HepG2 (cell line): Measurements from ENCODE around the gene SMAD3. TPM values are rescaled to one million over a fixed set of nuclear protein-coding genes. Genes with fewer than 3 reads are reported as not detected.

Experiments
- CC2D1A ChIP-seq: sonication (generic); formaldehyde crosslinking; IDR thresholded peaks from 2 replicates; pipeline ENCODE4 v1.8.1; 2023; ENCODE audit warnings: mild to moderate bottlenecking, missing genetic modification reagents
- CENPT ChIP-seq: sonication (generic); formaldehyde crosslinking; IDR thresholded peaks from 2 replicates; pipeline ENCODE4 v1.8.0; 2022; ENCODE audit warnings: low read depth, mild to moderate bottlenecking, moderate library complexity, missing genetic modification reagents
- CENPX ChIP-seq: sonication (generic); formaldehyde crosslinking; IDR thresholded peaks from 2 replicates; pipeline ENCODE4 v1.9.0; 2021; ENCODE audit warnings: mild to moderate bottlenecking, missing genetic modification reagents, moderate library complexity
- HCFC1 ChIP-seq: fragments of 150-350 bp; IDR thresholded peaks from 2 replicates; pipeline ENCODE4 v1.6.1; 2014; ENCODE audit warnings: low read depth, low read length
- HNRNPL ChIP-seq: fragments of 200-400 bp; formaldehyde crosslinking; IDR thresholded peaks from 2 replicates; pipeline ENCODE4 v1.6.1; 2017; ENCODE audit warnings: mild to moderate bottlenecking, low read depth, low read length
- IRF2 ChIP-seq: IDR thresholded peaks from 2 replicates; pipeline ENCODE4 v1.6.1; 2018; ENCODE audit warnings: missing genetic modification reagents, missing compliant biosample characterization
- MIER3 ChIP-seq: IDR thresholded peaks from 2 replicates; pipeline ENCODE4 v1.6.1; 2016; ENCODE audit warnings: missing compliant biosample characterization, borderline replicate concordance
- REL ChIP-seq: sonication (generic); formaldehyde crosslinking; conservative IDR thresholded peaks from 2 replicates; pipeline ENCODE4 v1.8.0; 2022; ENCODE audit warnings: mild to moderate bottlenecking, missing genetic modification reagents, moderate library complexity
- ZIK1 ChIP-seq: sonication (generic); formaldehyde crosslinking; IDR thresholded peaks from 2 replicates; pipeline ENCODE4 v1.5.0; 2020; ENCODE audit warnings: mild to moderate bottlenecking, low read depth, missing genetic modification reagents, borderline replicate concordance
- ZNF101 ChIP-seq: sonication (generic); formaldehyde crosslinking; IDR thresholded peaks from 2 replicates; pipeline ENCODE4 v1.4.0; 2020; ENCODE audit warnings: mild to moderate bottlenecking, low read depth, missing genetic modification reagents, borderline replicate concordance
- ZNF253 ChIP-seq: sonication (generic); formaldehyde crosslinking; IDR thresholded peaks from 2 replicates; pipeline ENCODE4 v1.8.0; 2022; ENCODE audit warnings: mild to moderate bottlenecking, missing genetic modification reagents, borderline replicate concordance
- ZNF264 ChIP-seq: sonication (generic); formaldehyde crosslinking; IDR thresholded peaks from 2 replicates; pipeline ENCODE4 v1.4.0; 2020; ENCODE audit warnings: missing genetic modification reagents
- ZNF326 ChIP-seq: sonication (generic); formaldehyde crosslinking; IDR thresholded peaks from 2 replicates; pipeline ENCODE4 v1.4.0; 2020; ENCODE audit warnings: missing genetic modification reagents, borderline replicate concordance
- ZNF335 ChIP-seq: sonication (generic); formaldehyde crosslinking; IDR thresholded peaks from 2 replicates; pipeline ENCODE4 v1.4.0; 2020; ENCODE audit warnings: missing genetic modification reagents
- ZNF44 ChIP-seq: sonication (generic); formaldehyde crosslinking; IDR thresholded peaks from 2 replicates; pipeline ENCODE4 v1.5.1; 2020; ENCODE audit warnings: mild to moderate bottlenecking, missing genetic modification reagents
- ZNF761 ChIP-seq: sonication (generic); formaldehyde crosslinking; conservative IDR thresholded peaks from 2 replicates; pipeline ENCODE4 v1.4.0; 2020; ENCODE audit warnings: mild to moderate bottlenecking, missing genetic modification reagents
- ZSCAN9 ChIP-seq: IDR thresholded peaks from 2 replicates; pipeline ENCODE4 v1.6.1; 2016; ENCODE audit warnings: borderline replicate concordance
- polyA plus RNA-seq, 8 experiments: library from polyadenylated mRNA; depleted of rRNA in 3 of 8; stranded (reverse) in 7 of 8; unstranded in 1 of 8; fragments of >200 nt; fragmentation: Illumina TruSeq in 4 of 8; extraction: Trizol in 4 of 8; gene quantifications; 2 replicates each; pipeline versions ENCODE4 v1.2.1 to v1.2.3, GENCODE V29; 2011 to 2016; ENCODE audit warnings: low read depth in 4 of 8, missing spikeins in 1 of 8, mixed read lengths in 1 of 8; ENCODE audit not compliant: insufficient read depth in 1 of 8
- total RNA-seq, 5 experiments: library from RNA; depleted of rRNA; stranded (reverse); fragments of >200 nt; fragmentation: Illumina TruSeq; extraction: Trizol; gene quantifications; 2 replicates each; pipeline ENCODE4 v1.2.3, GENCODE V29; 2016; ENCODE audit warnings: low read depth in 1 of 5
- TF ChIP-seq, protein P1 (sequence below): sonication (generic); formaldehyde crosslinking; IDR thresholded peaks from 2 replicates; pipeline ENCODE4 v1.5.1; 2020; ENCODE audit warnings: missing genetic modification reagents, mild to moderate bottlenecking, borderline replicate concordance
- TF ChIP-seq, protein P2 (sequence below), 2 experiments: sonication (generic) in 1 of 2; formaldehyde crosslinking in 1 of 2; IDR thresholded peaks; 2 replicates each; pipeline versions ENCODE4 v1.5.1 to v1.6.1; 2011 to 2020; ENCODE audit warnings: borderline replicate concordance in 1 of 2, low read depth in 1 of 2, low read length in 1 of 2, mild to moderate bottlenecking in 1 of 2, missing genetic modification reagents in 1 of 2, moderate library complexity in 1 of 2
- TF ChIP-seq, protein P3 (sequence below): sonication (generic); formaldehyde crosslinking; IDR thresholded peaks from 2 replicates; pipeline ENCODE4 v1.5.0; 2020; ENCODE audit warnings: missing genetic modification reagents
- TF ChIP-seq, protein P4 (sequence below): IDR thresholded peaks from 2 replicates; pipeline ENCODE4 v1.6.1; 2018; ENCODE audit warnings: missing genetic modification reagents
- TF ChIP-seq, protein P5 (sequence below): IDR thresholded peaks from 2 replicates; pipeline ENCODE4 v1.6.1; 2016; ENCODE audit warnings: missing compliant biosample characterization, missing genetic modification reagents, borderline replicate concordance

Gene SMAD3
- total and polyA plus RNA-seq, 2 of the 13 experiments (the other 11 are each of a cell fraction or from before 2014, with no cell fraction given): 8.6 to 56.3 TPM

DNA sequence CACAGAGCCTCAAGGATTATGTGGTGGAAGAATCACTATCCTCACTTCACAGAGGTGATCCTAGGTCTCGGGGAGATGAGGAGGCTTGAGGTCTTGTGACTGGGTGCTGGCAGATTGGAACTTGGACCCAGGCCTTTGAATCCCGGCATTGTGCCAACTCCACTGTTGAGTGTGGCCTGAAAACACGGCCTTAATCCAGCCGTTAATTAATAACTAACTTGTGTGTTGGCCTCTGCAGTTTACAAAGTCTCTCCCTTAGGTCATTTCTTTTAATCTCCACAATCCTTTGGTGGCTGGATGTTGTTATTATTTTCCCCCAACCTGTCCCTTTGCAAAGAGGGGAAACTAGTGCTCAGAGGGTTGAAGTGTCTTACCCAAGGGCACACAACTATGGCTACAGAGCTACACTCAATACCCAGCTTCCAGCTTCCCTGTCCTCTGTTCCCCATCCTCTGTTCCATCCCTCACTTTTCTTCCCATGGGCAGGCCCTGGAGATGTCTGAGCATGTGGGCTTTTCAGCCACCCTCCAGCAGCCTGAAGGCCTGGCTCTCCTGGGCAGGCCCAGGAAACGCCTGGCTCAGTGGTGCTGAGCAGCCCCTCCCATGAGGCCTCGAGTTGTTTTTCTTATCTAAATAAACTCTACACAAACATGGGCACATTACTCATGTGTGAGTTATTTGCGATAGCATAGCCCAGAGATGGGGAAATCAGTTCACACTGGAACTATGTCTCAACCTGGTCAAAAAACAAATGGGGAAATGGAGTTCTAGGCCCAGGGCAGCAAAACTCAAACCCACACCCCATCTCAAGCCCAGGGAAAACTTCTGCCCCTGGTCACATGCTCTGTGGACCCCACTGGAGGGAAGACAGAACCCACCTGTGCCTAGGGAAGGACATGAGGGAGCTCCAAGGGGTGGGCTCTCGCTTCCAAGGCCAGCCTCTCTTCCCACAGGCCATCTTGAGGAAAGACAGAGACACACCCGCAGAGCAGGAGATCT, 16.8 kb upstream of the SMAD3 start (continued):
- TF ChIP-seq, protein P1, sequence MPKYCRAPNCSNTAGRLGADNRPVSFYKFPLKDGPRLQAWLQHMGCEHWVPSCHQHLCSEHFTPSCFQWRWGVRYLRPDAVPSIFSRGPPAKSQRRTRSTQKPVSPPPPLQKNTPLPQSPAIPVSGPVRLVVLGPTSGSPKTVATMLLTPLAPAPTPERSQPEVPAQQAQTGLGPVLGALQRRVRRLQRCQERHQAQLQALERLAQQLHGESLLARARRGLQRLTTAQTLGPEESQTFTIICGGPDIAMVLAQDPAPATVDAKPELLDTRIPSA (CRISPR knock-in tag): no peak
- TF ChIP-seq, protein P2, sequence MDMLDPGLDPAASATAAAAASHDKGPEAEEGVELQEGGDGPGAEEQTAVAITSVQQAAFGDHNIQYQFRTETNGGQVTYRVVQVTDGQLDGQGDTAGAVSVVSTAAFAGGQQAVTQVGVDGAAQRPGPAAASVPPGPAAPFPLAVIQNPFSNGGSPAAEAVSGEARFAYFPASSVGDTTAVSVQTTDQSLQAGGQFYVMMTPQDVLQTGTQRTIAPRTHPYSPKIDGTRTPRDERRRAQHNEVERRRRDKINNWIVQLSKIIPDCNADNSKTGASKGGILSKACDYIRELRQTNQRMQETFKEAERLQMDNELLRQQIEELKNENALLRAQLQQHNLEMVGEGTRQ (IDR thresholded peaks at IDR 0.05; ENCODE audit: low read depth, low read length): 0 out of 2 replicates have a peak, but pooled peaks have one; percentile 21
- TF ChIP-seq, protein P2 (CRISPR knock-in tag; IDR thresholded peaks at IDR 0.05; ENCODE audit: borderline replicate concordance): peak; percentile 44; the same call in 1 of the 2 replicates
- TF ChIP-seq HNRNPL (no peak), CENPX (CRISPR knock-in tag) (no peak), CC2D1A (CRISPR knock-in tag) (no peak), ZIK1 (CRISPR knock-in tag) (no peak), ZNF264 (peak; percentile 66), ZNF101 (CRISPR knock-in tag) (no peak), REL (CRISPR knock-in tag) (no peak), ZNF326 (CRISPR knock-in tag) (no peak), CENPT (CRISPR knock-in tag) (no peak), ZNF761 (CRISPR knock-in tag) (no peak), ZSCAN9 (CRISPR knock-in tag) (no peak; the same call in 1 of the 2 replicates), ZNF253 (CRISPR knock-in tag) (no peak), IRF2 (peak; percentile 38; the same call in 1 of the 2 replicates), ZNF335 (CRISPR knock-in tag) (no peak; the same call in 1 of the 2 replicates), MIER3 (CRISPR knock-in tag) (peak; percentile 36; the same call in 1 of the 2 replicates), ZNF44 (CRISPR knock-in tag) (no peak), HCFC1 (no peak)
- TF ChIP-seq, protein P3, sequence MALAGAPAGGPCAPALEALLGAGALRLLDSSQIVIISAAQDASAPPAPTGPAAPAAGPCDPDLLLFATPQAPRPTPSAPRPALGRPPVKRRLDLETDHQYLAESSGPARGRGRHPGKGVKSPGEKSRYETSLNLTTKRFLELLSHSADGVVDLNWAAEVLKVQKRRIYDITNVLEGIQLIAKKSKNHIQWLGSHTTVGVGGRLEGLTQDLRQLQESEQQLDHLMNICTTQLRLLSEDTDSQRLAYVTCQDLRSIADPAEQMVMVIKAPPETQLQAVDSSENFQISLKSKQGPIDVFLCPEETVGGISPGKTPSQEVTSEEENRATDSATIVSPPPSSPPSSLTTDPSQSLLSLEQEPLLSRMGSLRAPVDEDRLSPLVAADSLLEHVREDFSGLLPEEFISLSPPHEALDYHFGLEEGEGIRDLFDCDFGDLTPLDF (CRISPR knock-in tag): 0 out of 2 replicates have a peak, but pooled peaks have one; percentile 48
- TF ChIP-seq, protein P4, sequence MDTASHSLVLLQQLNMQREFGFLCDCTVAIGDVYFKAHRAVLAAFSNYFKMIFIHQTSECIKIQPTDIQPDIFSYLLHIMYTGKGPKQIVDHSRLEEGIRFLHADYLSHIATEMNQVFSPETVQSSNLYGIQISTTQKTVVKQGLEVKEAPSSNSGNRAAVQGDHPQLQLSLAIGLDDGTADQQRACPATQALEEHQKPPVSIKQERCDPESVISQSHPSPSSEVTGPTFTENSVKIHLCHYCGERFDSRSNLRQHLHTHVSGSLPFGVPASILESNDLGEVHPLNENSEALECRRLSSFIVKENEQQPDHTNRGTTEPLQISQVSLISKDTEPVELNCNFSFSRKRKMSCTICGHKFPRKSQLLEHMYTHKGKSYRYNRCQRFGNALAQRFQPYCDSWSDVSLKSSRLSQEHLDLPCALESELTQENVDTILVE (CRISPR knock-in tag): no peak; the same call in none of the 2 replicates
- TF ChIP-seq, protein P5, sequence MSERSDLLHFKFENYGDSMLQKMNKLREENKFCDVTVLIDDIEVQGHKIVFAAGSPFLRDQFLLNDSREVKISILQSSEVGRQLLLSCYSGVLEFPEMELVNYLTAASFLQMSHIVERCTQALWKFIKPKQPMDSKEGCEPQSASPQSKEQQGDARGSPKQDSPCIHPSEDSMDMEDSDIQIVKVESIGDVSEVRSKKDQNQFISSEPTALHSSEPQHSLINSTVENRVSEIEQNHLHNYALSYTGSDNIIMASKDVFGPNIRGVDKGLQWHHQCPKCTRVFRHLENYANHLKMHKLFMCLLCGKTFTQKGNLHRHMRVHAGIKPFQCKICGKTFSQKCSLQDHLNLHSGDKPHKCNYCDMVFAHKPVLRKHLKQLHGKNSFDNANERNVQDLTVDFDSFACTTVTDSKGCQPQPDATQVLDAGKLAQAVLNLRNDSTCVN (CRISPR knock-in tag): 0 out of 2 replicates have a peak, but pooled peaks have one; percentile 8
